Suprapubic skin (tissue), 4 donors: Measurements from ENCODE around the gene SLC5A3. TPM values are rescaled to one million over a fixed set of nuclear protein-coding genes. Genes with fewer than 3 reads are reported as not detected.

ENCODE experiments used
- DNase-seq, 2 donors: peaks; one replicate each; pipeline ENCODE4 v3.0.0-alpha.2; 2019; ENCODE audit warnings: low spot score in 2 of 2
- H3K27ac ChIP-seq: fragments of 200-600 bp; sonication (generic); one replicate; pipeline ENCODE4 v1.5.1; 2019
- H3K27me3 ChIP-seq: fragments of 200-600 bp; sonication (generic); one replicate; pipeline ENCODE4 v1.5.1; 2019
- H3K36me3 ChIP-seq: fragments of 200-600 bp; sonication (generic); one replicate; pipeline ENCODE4 v1.5.1; 2019
- H3K4me1 ChIP-seq: fragments of 200-600 bp; sonication (generic); one replicate; pipeline ENCODE4 v1.5.1; 2019
- H3K4me3 ChIP-seq: fragments of 200-600 bp; sonication (generic); one replicate; pipeline ENCODE4 v1.5.1; 2019; ENCODE audit warnings: mild to moderate bottlenecking
- H3K9me3 ChIP-seq: fragments of 200-600 bp; sonication (generic); one replicate; pipeline ENCODE4 v1.5.1; 2019
- EP300 ChIP-seq: sonication (generic); formaldehyde crosslinking; IDR thresholded peaks from one replicate; pipeline ENCODE4 v1.6.1; 2017; ENCODE audit warnings: antibody characterized with exemption
- POLR2A ChIP-seq, 2 donors: fragments of 450-650 bp; IDR thresholded peaks; one replicate each; pipeline ENCODE4 v1.6.1; 2017; ENCODE audit warnings: antibody characterized with exemption in 2 of 2, mild to moderate bottlenecking in 2 of 2, moderate library complexity in 2 of 2
- POLR2AphosphoS5 ChIP-seq, 3 donors: sonication (generic); formaldehyde crosslinking; IDR thresholded peaks; one replicate each; pipeline ENCODE4 v1.6.1; 2017; ENCODE audit warnings: antibody characterized with exemption in 3 of 3
- WGBS: methylation state at CpG from one replicate; pipeline ENCODE4 v1.1.5; 2018; 5-methylcytosine and 5-hydroxymethylcytosine counted together
- total RNA-seq, 4 donors: library from RNA; depleted of rRNA; stranded (reverse); fragments of >200 nt; gene quantifications; one replicate each; pipeline ENCODE4 v1.1.0, GENCODE V29; 2016
- TF ChIP-seq, protein P1 (sequence below), 2 donors: fragments of 200-600 bp in 1 of 2; fragments of 450-650 bp in 1 of 2; sonication (generic) in 1 of 2; IDR thresholded peaks; one replicate each; pipeline ENCODE4 v1.5.1; 2016 to 2019; ENCODE audit warnings: antibody characterized with exemption in 2 of 2, mild to moderate bottlenecking in 1 of 2, moderate library complexity in 1 of 2

Gene SLC5A3
- total RNA-seq, 4 donors from 2014 or later: 35.8 to 58.1 (median 48.5) TPM

DNA sequence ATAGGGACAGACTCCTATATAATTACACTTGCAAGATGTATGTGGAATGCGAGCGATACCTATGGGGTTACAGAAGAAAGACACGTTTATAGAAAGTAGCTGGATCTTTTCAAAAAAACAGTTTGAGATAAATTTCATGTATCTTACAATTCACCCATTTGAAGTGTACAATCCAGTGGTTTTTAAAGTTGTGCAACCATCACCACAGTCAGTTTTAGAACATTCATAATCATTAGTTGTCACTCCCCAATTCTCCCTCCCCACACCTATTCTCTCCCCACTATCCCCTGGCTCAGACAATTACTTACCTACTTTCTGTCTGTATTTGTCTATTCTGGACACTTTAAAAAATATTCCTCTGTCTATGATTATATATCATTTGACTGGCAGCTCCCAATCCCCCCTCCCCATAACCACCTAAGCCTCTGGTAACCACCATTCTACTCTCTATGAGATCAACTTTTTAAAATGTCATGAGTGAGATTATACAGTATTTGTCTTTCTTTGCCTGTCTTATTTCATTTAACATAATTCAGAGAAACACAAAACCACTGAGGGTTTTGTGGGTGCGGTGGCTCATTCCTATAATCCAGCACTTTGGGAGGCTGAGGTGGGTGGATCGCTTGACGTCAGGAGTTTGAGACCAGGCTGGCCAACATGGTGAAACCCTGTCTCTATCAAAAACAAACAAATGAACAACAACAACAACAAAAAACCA, 39.1 kb downstream of the SLC5A3 start:
- no peak for DNase-seq
- H3K4me1 ChIP-seq: peaks cover 4% of the 10 kb centered on the region
- TF ChIP-seq POLR2AphosphoS5 (IDR thresholded peaks at IDR 0.05): no peak
- no peak for TF ChIP-seq POLR2A (IDR thresholded peaks at IDR 0.05)
- TF ChIP-seq, protein P1, sequence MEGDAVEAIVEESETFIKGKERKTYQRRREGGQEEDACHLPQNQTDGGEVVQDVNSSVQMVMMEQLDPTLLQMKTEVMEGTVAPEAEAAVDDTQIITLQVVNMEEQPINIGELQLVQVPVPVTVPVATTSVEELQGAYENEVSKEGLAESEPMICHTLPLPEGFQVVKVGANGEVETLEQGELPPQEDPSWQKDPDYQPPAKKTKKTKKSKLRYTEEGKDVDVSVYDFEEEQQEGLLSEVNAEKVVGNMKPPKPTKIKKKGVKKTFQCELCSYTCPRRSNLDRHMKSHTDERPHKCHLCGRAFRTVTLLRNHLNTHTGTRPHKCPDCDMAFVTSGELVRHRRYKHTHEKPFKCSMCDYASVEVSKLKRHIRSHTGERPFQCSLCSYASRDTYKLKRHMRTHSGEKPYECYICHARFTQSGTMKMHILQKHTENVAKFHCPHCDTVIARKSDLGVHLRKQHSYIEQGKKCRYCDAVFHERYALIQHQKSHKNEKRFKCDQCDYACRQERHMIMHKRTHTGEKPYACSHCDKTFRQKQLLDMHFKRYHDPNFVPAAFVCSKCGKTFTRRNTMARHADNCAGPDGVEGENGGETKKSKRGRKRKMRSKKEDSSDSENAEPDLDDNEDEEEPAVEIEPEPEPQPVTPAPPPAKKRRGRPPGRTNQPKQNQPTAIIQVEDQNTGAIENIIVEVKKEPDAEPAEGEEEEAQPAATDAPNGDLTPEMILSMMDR (IDR thresholded peaks at IDR 0.05): no peak
- TF ChIP-seq EP300: no peak
- H3K9me3 ChIP-seq: no peaks in the 10 kb centered on the region
- H3K4me3 ChIP-seq: no peak overlapping the region
- WGBS: 93% methylated on average over 6 of the region's 6 CpGs
- H3K27ac ChIP-seq: no peak overlapping the region
- H3K36me3 ChIP-seq: no peaks in the 10 kb centered on the region
- no peaks in the 10 kb centered on the region for H3K27me3 ChIP-seq

DNA sequence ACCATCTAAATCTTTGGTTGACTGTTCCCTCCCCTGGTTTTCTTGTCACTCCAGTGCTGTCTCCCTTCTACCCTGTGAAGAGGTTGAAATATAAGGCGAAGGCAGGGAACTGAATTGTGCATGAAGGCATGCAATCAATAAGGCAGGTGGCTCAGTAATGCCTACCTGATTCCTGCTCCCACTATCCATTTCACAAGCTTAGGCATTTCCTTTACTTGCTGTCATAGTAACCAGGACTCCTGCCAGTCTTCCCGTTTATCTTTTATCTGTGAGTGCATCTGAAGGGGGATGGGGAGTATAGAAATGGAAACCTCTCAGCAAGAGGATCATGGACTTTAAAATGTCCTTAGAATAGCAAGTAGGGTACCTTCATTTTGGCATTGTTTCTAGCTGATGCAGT, 40.5 kb downstream of the SLC5A3 start:
- WGBS: 42% methylated on average over 2 of the region's 2 CpGs
- DNase-seq: no peak
- Histone ChIP-seq H3K4me1 (peaks cover 6% of the 10 kb centered on the region), H3K36me3 (no peaks in the 10 kb centered on the region), H3K4me3 (no peak overlapping the region), H3K9me3 (no peaks in the 10 kb centered on the region), H3K27me3 (no peaks in the 10 kb centered on the region), H3K27ac (no peak overlapping the region)
- no peak for TF ChIP-seq POLR2A (IDR thresholded peaks at IDR 0.05)
- TF ChIP-seq, protein P1 (IDR thresholded peaks at IDR 0.05): no peak
- no peak for TF ChIP-seq EP300
- TF ChIP-seq POLR2AphosphoS5 (IDR thresholded peaks at IDR 0.05): no peak

DNA sequence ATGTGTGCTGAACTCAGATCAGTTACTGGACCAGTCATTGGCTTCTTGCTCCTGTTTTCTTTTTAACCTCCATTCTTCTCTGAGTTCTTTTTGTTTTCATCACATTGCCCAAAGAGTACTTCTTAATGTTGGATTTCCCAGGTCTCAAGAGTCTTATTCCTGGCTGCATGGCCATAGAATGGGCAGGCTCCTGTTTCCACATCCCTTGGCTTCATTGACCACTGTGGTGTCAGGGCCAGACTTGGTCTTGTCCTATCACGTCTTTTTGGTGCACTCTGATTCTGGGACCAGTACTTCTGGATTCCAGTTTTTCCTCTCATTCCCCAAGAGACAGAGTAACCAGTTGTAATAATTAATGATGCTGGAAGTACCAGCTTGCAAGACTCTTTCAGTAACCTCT, 41.8 kb downstream of the SLC5A3 start:
- DNase-seq: no peak
- Histone ChIP-seq H3K4me1 (peaks cover 6% of the 10 kb centered on the region), H3K27me3 (no peaks in the 10 kb centered on the region), H3K27ac (no peak overlapping the region), H3K4me3 (no peak overlapping the region), H3K36me3 (no peaks in the 10 kb centered on the region), H3K9me3 (no peaks in the 10 kb centered on the region)
- no peak for TF ChIP-seq EP300
- 82% methylated on average over 1 of the region's 1 CpG for whole genome bisulfite sequencing

GRCh38 chr21:34116569-34116968, 43.2 kb downstream of the SLC5A3 start:
- WGBS: 97% methylated on average over 3 of the region's 3 CpGs
- Histone ChIP-seq H3K27me3 (no peaks in the 10 kb centered on the region), H3K4me3 (no peak overlapping the region), H3K9me3 (no peaks in the 10 kb centered on the region), H3K27ac (no peak overlapping the region), H3K36me3 (no peaks in the 10 kb centered on the region), H3K4me1 (peaks cover 6% of the 10 kb centered on the region)
- no peak for TF ChIP-seq POLR2A (IDR thresholded peaks at IDR 0.05)
- no peak for TF ChIP-seq EP300
- TF ChIP-seq, protein P1 (IDR thresholded peaks at IDR 0.05): no peak
- no peak for TF ChIP-seq POLR2AphosphoS5 (IDR thresholded peaks at IDR 0.05)
- no peak for DNase-seq

GRCh38 chr21:34120867-34121266, 47.5 kb downstream of the SLC5A3 start:
- Histone ChIP-seq H3K27me3 (no peaks in the 10 kb centered on the region), H3K4me1 (peaks cover 3% of the 10 kb centered on the region), H3K27ac (no peak overlapping the region), H3K4me3 (no peak overlapping the region), H3K9me3 (no peaks in the 10 kb centered on the region), H3K36me3 (peaks cover 6% of the 10 kb centered on the region)
- TF ChIP-seq, protein P1 (IDR thresholded peaks at IDR 0.05): no peak
- TF ChIP-seq EP300 (no peak), POLR2AphosphoS5 (IDR thresholded peaks at IDR 0.05) (no peak), POLR2A (IDR thresholded peaks at IDR 0.05) (no peak)
- DNase-seq: no peak
- 95% methylated on average over 2 of the region's 2 CpGs for WGBS
